ENCODE measurements around the gene NAXE.
A peak's percentile ranks its signal among the peaks of the same experiment; 100 is the strongest.

The NAXE gene

GRCh38 chr1:156591432-156592157 is at the start of gene NAXE:
Gene NAXE (plus strand): TSS chr1:156591776. CDS start chr1:156591805, 29 bp downstream.
- peak; percentile 90 for DNase-seq (ENCODE audit: low spot score)

- DNase-seq (ENCODE audit: low spot score), result no peak
Observed at GRCh38 chr1:156543066-156543465, 48.5 kb upstream of the NAXE start.

- DNase-seq (ENCODE audit: low spot score), result no peak
Observed at GRCh38 chr1:156544592-156545102, 46.9 kb upstream of the NAXE start.

GRCh38 chr1:156546267-156546666 is 45.3 kb upstream of the NAXE start:
- no peak for DNase-seq (ENCODE audit: low spot score)

- DNase-seq (ENCODE audit: low spot score), result no peak
Observed at GRCh38 chr1:156547434-156547833, 44.1 kb upstream of the NAXE start.

GRCh38 chr1:156547982-156548381 is 43.6 kb upstream of the NAXE start:
- no peak for DNase-seq (ENCODE audit: low spot score)

GRCh38 chr1:156549390-156549789 is 42.2 kb upstream of the NAXE start:
- no peak for DNase-seq (ENCODE audit: low spot score)

- DNase-seq (ENCODE audit: low spot score), result no peak
Observed at GRCh38 chr1:156549831-156550230, 41.7 kb upstream of the NAXE start.

GRCh38 chr1:156550346-156550745 is 41.2 kb upstream of the NAXE start:
- no peak for DNase-seq (ENCODE audit: low spot score)

- peak; percentile 50 for DNase-seq (ENCODE audit: low spot score)
Observed at GRCh38 chr1:156551066-156551643, 40.4 kb upstream of the NAXE start.

GRCh38 chr1:156551869-156552268 is 39.7 kb upstream of the NAXE start:
- DNase-seq (ENCODE audit: low spot score), result no peak

GRCh38 chr1:156552518-156552917 is 39.1 kb upstream of the NAXE start:
- no peak for DNase-seq (ENCODE audit: low spot score)

GRCh38 chr1:156552937-156553336 is 38.6 kb upstream of the NAXE start:
- peak; percentile 65 for DNase-seq (ENCODE audit: low spot score)

GRCh38 chr1:156553860-156554485 is 37.6 kb upstream of the NAXE start:
- no peak for DNase-seq (ENCODE audit: low spot score)

- no peak for DNase-seq (ENCODE audit: low spot score)
Observed at GRCh38 chr1:156554971-156555370, 36.6 kb upstream of the NAXE start.

GRCh38 chr1:156555715-156556114 is 35.9 kb upstream of the NAXE start:
- no peak for DNase-seq (ENCODE audit: low spot score)

GRCh38 chr1:156556354-156556753 is 35.2 kb upstream of the NAXE start:
- DNase-seq (ENCODE audit: low spot score), result no peak

- no peak for DNase-seq (ENCODE audit: low spot score)
Observed at GRCh38 chr1:156559086-156559796, 32.3 kb upstream of the NAXE start.

- DNase-seq (ENCODE audit: low spot score), result no peak
Observed at GRCh38 chr1:156559797-156560385, 31.7 kb upstream of the NAXE start.

- no peak for DNase-seq (ENCODE audit: low spot score)
Observed at GRCh38 chr1:156560585-156561163, 30.9 kb upstream of the NAXE start.

- DNase-seq (ENCODE audit: low spot score), result no peak
Observed at GRCh38 chr1:156565519-156565918, 26.1 kb upstream of the NAXE start.

GRCh38 chr1:156566436-156566835 is 25.1 kb upstream of the NAXE start:
- no peak for DNase-seq (ENCODE audit: low spot score)
